Left ventricle myocardium inferior (tissue), 1 donor: ENCODE data around the gene POLA1. TPM values are rescaled to one million over a fixed set of nuclear protein-coding genes. Genes with fewer than 3 reads are reported as not detected.

Experiments
- DNase-seq: peaks from one replicate; pipeline ENCODE4 v3.0.0-alpha.2; 2020
- H3K27ac ChIP-seq: fragments of 200-600 bp; replicated peaks from 2 replicates; pipeline ENCODE4 v1.8.0; 2021
- H3K27me3 ChIP-seq: fragments of 200-600 bp; 2 replicates; pipeline ENCODE4 v1.8.0; 2021; ENCODE audit warnings: low read depth
- H3K36me3 ChIP-seq: fragments of 200-600 bp; 2 replicates; pipeline ENCODE4 v1.8.0; 2021
- H3K4me1 ChIP-seq: fragments of 200-600 bp; 2 replicates; pipeline ENCODE4 v1.8.0; 2021
- H3K4me3 ChIP-seq: fragments of 200-600 bp; 2 replicates; pipeline ENCODE4 v1.8.0; 2021; ENCODE audit warnings: mild to moderate bottlenecking, moderate library complexity
- H3K9me3 ChIP-seq: fragments of 200-600 bp; replicated peaks from 2 replicates; pipeline ENCODE4 v1.8.0; 2021
- CTCF ChIP-seq: fragments of 200-600 bp; IDR thresholded peaks from 2 replicates; pipeline ENCODE4 v1.8.0; 2021; ENCODE audit warnings: antibody characterized with exemption, mild to moderate bottlenecking, borderline replicate concordance
- intact Hi-C: fragments of 100-400 bp; cut with micrococcal nuclease; formaldehyde crosslinking; loops from one replicate; pipeline ENCODE4 v1.11.0; 2022
- total RNA-seq: library from RNA; stranded (reverse); fragmentation: NEBNext Ultra II Directional; extraction: Animal tissue kit (Norgen Biotek cat#: 25700); gene quantifications from one replicate; pipeline ENCODE4 v1.2.1, GENCODE V29; 2021
- donor health status: DM: no; HTN: yes; CAD: no; lungs with severe emphysema.

The POLA1 gene
- total RNA-seq, 1 donor from 2014 or later = 7.3 TPM

GRCh38 chrX:25022499-25023325 is 329.0 kb downstream of the POLA1 start:
- no peaks in the 10 kb centered on the region for H3K9me3 ChIP-seq
- DNase-seq = no peak
- H3K4me3 ChIP-seq = no peak overlapping the region
- H3K27me3 ChIP-seq = peaks cover 96% of the 10 kb centered on the region
- no peak for TF ChIP-seq CTCF
- H3K4me1 ChIP-seq = peaks cover 8% of the 10 kb centered on the region
- intact Hi-C loops = no loop called here
- no peaks in the 10 kb centered on the region for H3K36me3 ChIP-seq
- H3K27ac ChIP-seq = no peak overlapping the region

- peaks cover 8% of the 10 kb centered on the region for H3K4me1 ChIP-seq
- intact Hi-C loops = no loop called here
- no peak for DNase-seq
- no peaks in the 10 kb centered on the region for H3K36me3 ChIP-seq
- H3K4me3 ChIP-seq = no peak overlapping the region
- no peaks in the 10 kb centered on the region for H3K9me3 ChIP-seq
- no peak for TF ChIP-seq CTCF
- no peak overlapping the region for H3K27ac ChIP-seq
- peaks cover 90% of the 10 kb centered on the region for H3K27me3 ChIP-seq
Observed at GRCh38 chrX:25023908-25024307, 330.2 kb downstream of the POLA1 start.

- Histone ChIP-seq H3K27ac (no peak overlapping the region), H3K4me1 (peaks cover 6% of the 10 kb centered on the region), H3K27me3 (peaks cover 73% of the 10 kb centered on the region), H3K4me3 (no peak overlapping the region), H3K36me3 (no peaks in the 10 kb centered on the region), H3K9me3 (no peaks in the 10 kb centered on the region)
- intact Hi-C loops = no loop called here
- no peak for DNase-seq
- no peak for TF ChIP-seq CTCF
Observed at GRCh38 chrX:25025615-25026014, 331.9 kb downstream of the POLA1 start.

- peaks cover 63% of the 10 kb centered on the region for H3K27me3 ChIP-seq
- no peak for DNase-seq
Observed at GRCh38 chrX:25026576-25026975, 332.9 kb downstream of the POLA1 start.

GRCh38 chrX:25028726-25029125 is 335.0 kb downstream of the POLA1 start:
- Histone ChIP-seq H3K27me3 (peaks cover 42% of the 10 kb centered on the region), H3K27ac (no peak overlapping the region), H3K9me3 (no peaks in the 10 kb centered on the region), H3K4me1 (no peaks in the 10 kb centered on the region), H3K4me3 (no peak overlapping the region), H3K36me3 (no peaks in the 10 kb centered on the region)
- intact Hi-C loops = no loop called here
- no peak for TF ChIP-seq CTCF
- no peak for DNase-seq

More at GRCh38 chrX:25026576-25026975, 332.9 kb downstream of the POLA1 start:
- H3K36me3 ChIP-seq = no peaks in the 10 kb centered on the region
- no peak overlapping the region for H3K27ac ChIP-seq
- H3K4me1 ChIP-seq = no peaks in the 10 kb centered on the region
- no peak overlapping the region for H3K4me3 ChIP-seq
- no peak for TF ChIP-seq CTCF
- H3K9me3 ChIP-seq = no peaks in the 10 kb centered on the region
- intact Hi-C loops = no loop called here
